Breast epithelium (tissue), 3 donors: Measurements from ENCODE around the gene TRIM38.

ENCODE experiments used
- CTCF ChIP-seq, 3 donors: fragments of 450-650 bp; IDR thresholded peaks; one replicate each; pipeline ENCODE4 v1.5.1; 2016 to 2017; ENCODE audit warnings: antibody characterized with exemption in 3 of 3, mild to moderate bottlenecking in 3 of 3, moderate library complexity in 3 of 3
- POLR2A ChIP-seq: fragments of 450-650 bp; IDR thresholded peaks from one replicate; pipeline ENCODE4 v1.6.1; 2016; ENCODE audit warnings: antibody characterized with exemption, mild to moderate bottlenecking, moderate library complexity
- POLR2AphosphoS5 ChIP-seq, 3 donors: sonication (generic); formaldehyde crosslinking; IDR thresholded peaks; one replicate each; pipeline ENCODE4 v1.6.1; 2017; ENCODE audit warnings: antibody characterized with exemption in 3 of 3

- TF ChIP-seq POLR2A = no peak
- no peak for TF ChIP-seq CTCF (IDR thresholded peaks at IDR 0.05)
- no peak for TF ChIP-seq POLR2AphosphoS5 (IDR thresholded peaks at IDR 0.05)
Measured at GRCh38 chr6:26028746-26029569, 66.4 kb downstream of the TRIM38 start.
